SK-N-SH treated with all-trans-retinoic acid at 6 μM for 48 hours (cell line): ENCODE measurements around the gene KIF2A.

ENCODE experiments used
- ATAC-seq: fragments of 200-7000 bp; cut with Tn5 transposase; 3 replicates; pipeline ENCODE4 v1.9.1; 2020; ENCODE audit warnings: mild to moderate bottlenecking, moderate library complexity
- ARNTL ChIP-seq: fragments of 450-650 bp; formaldehyde crosslinking; IDR thresholded peaks from 2 replicates; pipeline ENCODE4 v1.5.0; 2020; ENCODE audit warnings: low read depth, mild to moderate bottlenecking, moderate library complexity, borderline replicate concordance
- CREB5 ChIP-seq: fragments of 250-450 bp; sonication (Bioruptor Pico); IDR thresholded peaks from 2 replicates; pipeline ENCODE4 v1.5.1; 2020; ENCODE audit warnings: low read depth, mild to moderate bottlenecking, moderate library complexity
- CSDC2 ChIP-seq: fragments of 250-450 bp; sonication (Bioruptor Pico); IDR thresholded peaks from 2 replicates; pipeline ENCODE4 v1.5.0; 2020; ENCODE audit warnings: mild to moderate bottlenecking, moderate library complexity
- ESRRG ChIP-seq: fragments of 250-450 bp; sonication (Bioruptor Pico); IDR thresholded peaks from 2 replicates; pipeline ENCODE4 v1.6.1; 2021; ENCODE audit warnings: mild to moderate bottlenecking
- GLIS3 ChIP-seq: fragments of 250-450 bp; sonication (Bioruptor Pico); IDR thresholded peaks from 2 replicates; pipeline ENCODE4 v1.5.0; 2020; ENCODE audit warnings: mild to moderate bottlenecking, moderate library complexity
- OSR1 ChIP-seq: fragments of 250-450 bp; sonication (Bioruptor Pico); IDR thresholded peaks from 2 replicates; pipeline ENCODE4 v1.8.0; 2022; ENCODE audit warnings: moderate library complexity, mild to moderate bottlenecking, inconsistent platforms
- PPARA ChIP-seq: fragments of 250-450 bp; sonication (Bioruptor Pico); IDR thresholded peaks from 2 replicates; pipeline ENCODE4 v1.5.0; 2020; ENCODE audit warnings: mild to moderate bottlenecking, borderline replicate concordance
- RARB ChIP-seq: fragments of 250-450 bp; sonication (Bioruptor Pico); IDR thresholded peaks from 2 replicates; pipeline ENCODE4 v1.8.0; 2021; ENCODE audit warnings: mild to moderate bottlenecking, moderate library complexity
- SNAI2 ChIP-seq: fragments of 250-450 bp; sonication (Bioruptor Pico); IDR thresholded peaks from 2 replicates; pipeline ENCODE4 v1.5.0; 2020; ENCODE audit warnings: mild to moderate bottlenecking, moderate library complexity
- TCF4 ChIP-seq: fragments of 250-450 bp; sonication (Bioruptor Pico); IDR thresholded peaks from 2 replicates; pipeline ENCODE4 v1.8.0; 2021; ENCODE audit warnings: mild to moderate bottlenecking, moderate library complexity, borderline replicate concordance
- ZC3H10 ChIP-seq: fragments of 250-450 bp; sonication (Bioruptor Pico); IDR thresholded peaks from 2 replicates; pipeline ENCODE4 v1.5.1; 2021; ENCODE audit warnings: mild to moderate bottlenecking, moderate library complexity
- ZFP3 ChIP-seq: fragments of 250-450 bp; sonication (Bioruptor Pico); IDR thresholded peaks from 2 replicates; pipeline ENCODE4 v1.5.0; 2020; ENCODE audit warnings: mild to moderate bottlenecking, moderate library complexity
- ZFP30 ChIP-seq: fragments of 450-650 bp; formaldehyde crosslinking; IDR thresholded peaks from 2 replicates; pipeline ENCODE4 v1.5.0; 2022; ENCODE audit warnings: mild to moderate bottlenecking, moderate library complexity
- ZNF565 ChIP-seq: fragments of 450-650 bp; formaldehyde crosslinking; conservative IDR thresholded peaks from 2 replicates; pipeline ENCODE4 v1.5.0; 2020; ENCODE audit warnings: low read depth, mild to moderate bottlenecking, moderate library complexity
- ZNF70 ChIP-seq: fragments of 450-650 bp; formaldehyde crosslinking; IDR thresholded peaks from 2 replicates; pipeline ENCODE4 v1.5.0; 2020; ENCODE audit warnings: mild to moderate bottlenecking, moderate library complexity
- ZNF8 ChIP-seq: fragments of 450-650 bp; formaldehyde crosslinking; IDR thresholded peaks from 2 replicates; pipeline ENCODE4 v1.5.0; 2020; ENCODE audit warnings: mild to moderate bottlenecking, moderate library complexity
- TF ChIP-seq, protein P1 (sequence below): fragments of 250-450 bp; sonication (Bioruptor Pico); IDR thresholded peaks from 2 replicates; pipeline ENCODE4 v1.5.0; 2020; ENCODE audit warnings: mild to moderate bottlenecking, moderate library complexity
- TF ChIP-seq, protein P2 (sequence below): fragments of 250-450 bp; sonication (Bioruptor Pico); IDR thresholded peaks from 2 replicates; pipeline ENCODE4 v1.8.0; 2021; ENCODE audit warnings: low read depth, mild to moderate bottlenecking, moderate library complexity, borderline replicate concordance
- TF ChIP-seq, protein P3 (sequence below): fragments of 250-450 bp; sonication (Bioruptor Pico); IDR thresholded peaks from 2 replicates; pipeline ENCODE4 v1.5.1; 2021; ENCODE audit warnings: mild to moderate bottlenecking, moderate library complexity

Gene KIF2A

GRCh38 chr5:62305715-62306322 lies at the start of gene KIF2A:
TSS of gene KIF2A (plus strand) at chr5:62306206. CDS start at chr5:62306473, 267 bp downstream.
- TF ChIP-seq CSDC2 (CRISPR knock-in tag) (no peak), ZC3H10 (no peak), ESRRG (CRISPR knock-in tag) (no peak), ARNTL (CRISPR knock-in tag) (no peak), SNAI2 (no peak), GLIS3 (CRISPR knock-in tag) (no peak)
- TF ChIP-seq, protein P1, sequence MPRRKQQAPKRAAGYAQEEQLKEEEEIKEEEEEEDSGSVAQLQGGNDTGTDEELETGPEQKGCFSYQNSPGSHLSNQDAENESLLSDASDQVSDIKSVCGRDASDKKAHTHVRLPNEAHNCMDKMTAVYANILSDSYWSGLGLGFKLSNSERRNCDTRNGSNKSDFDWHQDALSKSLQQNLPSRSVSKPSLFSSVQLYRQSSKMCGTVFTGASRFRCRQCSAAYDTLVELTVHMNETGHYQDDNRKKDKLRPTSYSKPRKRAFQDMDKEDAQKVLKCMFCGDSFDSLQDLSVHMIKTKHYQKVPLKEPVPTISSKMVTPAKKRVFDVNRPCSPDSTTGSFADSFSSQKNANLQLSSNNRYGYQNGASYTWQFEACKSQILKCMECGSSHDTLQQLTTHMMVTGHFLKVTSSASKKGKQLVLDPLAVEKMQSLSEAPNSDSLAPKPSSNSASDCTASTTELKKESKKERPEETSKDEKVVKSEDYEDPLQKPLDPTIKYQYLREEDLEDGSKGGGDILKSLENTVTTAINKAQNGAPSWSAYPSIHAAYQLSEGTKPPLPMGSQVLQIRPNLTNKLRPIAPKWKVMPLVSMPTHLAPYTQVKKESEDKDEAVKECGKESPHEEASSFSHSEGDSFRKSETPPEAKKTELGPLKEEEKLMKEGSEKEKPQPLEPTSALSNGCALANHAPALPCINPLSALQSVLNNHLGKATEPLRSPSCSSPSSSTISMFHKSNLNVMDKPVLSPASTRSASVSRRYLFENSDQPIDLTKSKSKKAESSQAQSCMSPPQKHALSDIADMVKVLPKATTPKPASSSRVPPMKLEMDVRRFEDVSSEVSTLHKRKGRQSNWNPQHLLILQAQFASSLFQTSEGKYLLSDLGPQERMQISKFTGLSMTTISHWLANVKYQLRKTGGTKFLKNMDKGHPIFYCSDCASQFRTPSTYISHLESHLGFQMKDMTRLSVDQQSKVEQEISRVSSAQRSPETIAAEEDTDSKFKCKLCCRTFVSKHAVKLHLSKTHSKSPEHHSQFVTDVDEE = peak; percentile 56; the same call in 1 of the 2 replicates
- TF ChIP-seq, protein P2, sequence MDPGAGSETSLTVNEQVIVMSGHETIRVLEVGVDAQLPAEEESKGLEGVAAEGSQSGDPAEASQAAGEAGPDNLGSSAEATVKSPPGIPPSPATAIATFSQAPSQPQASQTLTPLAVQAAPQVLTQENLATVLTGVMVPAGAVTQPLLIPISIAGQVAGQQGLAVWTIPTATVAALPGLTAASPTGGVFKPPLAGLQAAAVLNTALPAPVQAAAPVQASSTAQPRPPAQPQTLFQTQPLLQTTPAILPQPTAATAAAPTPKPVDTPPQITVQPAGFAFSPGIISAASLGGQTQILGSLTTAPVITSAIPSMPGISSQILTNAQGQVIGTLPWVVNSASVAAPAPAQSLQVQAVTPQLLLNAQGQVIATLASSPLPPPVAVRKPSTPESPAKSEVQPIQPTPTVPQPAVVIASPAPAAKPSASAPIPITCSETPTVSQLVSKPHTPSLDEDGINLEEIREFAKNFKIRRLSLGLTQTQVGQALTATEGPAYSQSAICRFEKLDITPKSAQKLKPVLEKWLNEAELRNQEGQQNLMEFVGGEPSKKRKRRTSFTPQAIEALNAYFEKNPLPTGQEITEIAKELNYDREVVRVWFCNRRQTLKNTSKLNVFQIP (CRISPR knock-in tag) = no peak
- ATAC-seq = peak; percentile 95

DNA sequence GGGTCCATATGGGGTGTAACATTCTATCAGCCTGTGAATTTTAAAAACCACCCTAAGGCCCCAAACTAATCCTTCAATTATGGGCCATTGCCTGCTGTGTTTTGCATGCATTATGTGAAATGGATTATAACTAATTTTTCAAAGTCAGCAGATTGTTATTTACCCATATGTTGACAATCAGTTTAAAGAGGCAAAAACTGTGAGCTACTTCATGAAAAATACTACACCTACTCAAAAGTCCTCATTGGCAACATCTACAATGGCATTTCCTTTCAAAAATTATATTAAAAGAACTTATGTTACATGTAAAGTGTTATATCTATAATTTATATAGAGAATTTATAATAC lies 49.0 kb upstream of the KIF2A start:
- ATAC-seq = no peak
- TF ChIP-seq CSDC2 (CRISPR knock-in tag) (no peak), ZC3H10 (no peak), ZFP3 (CRISPR knock-in tag) (no peak), ZNF565 (CRISPR knock-in tag) (no peak), CREB5 (CRISPR knock-in tag) (no peak), SNAI2 (no peak), ZFP30 (no peak), ZNF70 (CRISPR knock-in tag) (no peak), TCF4 (CRISPR knock-in tag) (no peak), ESRRG (CRISPR knock-in tag) (no peak), PPARA (CRISPR knock-in tag) (no peak), RARB (no peak)
- TF ChIP-seq, protein P3, sequence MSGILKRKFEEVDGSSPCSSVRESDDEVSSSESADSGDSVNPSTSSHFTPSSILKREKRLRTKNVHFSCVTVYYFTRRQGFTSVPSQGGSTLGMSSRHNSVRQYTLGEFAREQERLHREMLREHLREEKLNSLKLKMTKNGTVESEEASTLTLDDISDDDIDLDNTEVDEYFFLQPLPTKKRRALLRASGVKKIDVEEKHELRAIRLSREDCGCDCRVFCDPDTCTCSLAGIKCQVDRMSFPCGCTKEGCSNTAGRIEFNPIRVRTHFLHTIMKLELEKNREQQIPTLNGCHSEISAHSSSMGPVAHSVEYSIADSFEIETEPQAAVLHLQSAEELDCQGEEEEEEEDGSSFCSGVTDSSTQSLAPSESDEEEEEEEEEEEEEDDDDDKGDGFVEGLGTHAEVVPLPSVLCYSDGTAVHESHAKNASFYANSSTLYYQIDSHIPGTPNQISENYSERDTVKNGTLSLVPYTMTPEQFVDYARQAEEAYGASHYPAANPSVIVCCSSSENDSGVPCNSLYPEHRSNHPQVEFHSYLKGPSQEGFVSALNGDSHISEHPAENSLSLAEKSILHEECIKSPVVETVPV = no peak

DNA sequence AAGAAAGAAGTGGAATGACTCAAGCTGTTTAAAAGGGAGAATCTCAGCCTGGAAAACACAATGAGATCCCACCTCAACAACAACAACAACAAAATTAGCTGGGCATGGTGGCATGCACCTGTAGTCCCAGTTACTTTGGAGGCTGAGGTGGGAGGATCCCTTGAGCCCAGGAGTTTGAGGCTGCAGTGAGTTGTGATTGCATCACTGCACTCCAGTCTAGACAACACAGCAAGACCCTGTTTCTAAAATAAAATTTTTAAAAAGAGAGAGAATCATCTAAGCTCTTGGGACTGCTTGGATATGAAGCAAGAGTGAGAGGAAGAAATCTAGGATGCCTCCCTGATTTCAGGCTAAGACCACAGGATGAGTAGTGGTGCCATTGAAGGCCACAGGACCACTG lies 47.4 kb upstream of the KIF2A start:
- no peak for ATAC-seq
- TF ChIP-seq ZNF565 (CRISPR knock-in tag) (no peak), ARNTL (CRISPR knock-in tag) (no peak), TCF4 (CRISPR knock-in tag) (no peak), ESRRG (CRISPR knock-in tag) (no peak), ZNF8 (CRISPR knock-in tag) (no peak), CREB5 (CRISPR knock-in tag) (no peak), GLIS3 (CRISPR knock-in tag) (no peak), ZFP30 (no peak), OSR1 (no peak), ZFP3 (CRISPR knock-in tag) (no peak)
- TF ChIP-seq, protein P1 = no peak
